Measurements from ENCODE around the gene CFAP157.

Gene CFAP157

GRCh38 chr9:127730262-127730661, 23.5 kb downstream of the CFAP157 start:
- no peak overlapping the region for H3K27ac ChIP-seq (ENCODE audit: low read depth, low read length)
- no peak overlapping the region for H3K4me3 ChIP-seq (ENCODE audit: insufficient read depth, low read length, poor library complexity, severe bottlenecking)
- H3F3A ChIP-seq (ENCODE audit: insufficient read depth) = peaks cover 3% of the 10 kb centered on the region; the same call in 1 of the 2 replicates
- no peaks in the 10 kb centered on the region for H3K9me3 ChIP-seq (ENCODE audit: insufficient read depth, low read length)
- no peaks in the 10 kb centered on the region for H3K36me3 ChIP-seq (ENCODE audit: low read length)
- H2AFZ ChIP-seq (ENCODE audit: low read depth, low read length, severe bottlenecking) = no peak overlapping the region
- no peaks in the 10 kb centered on the region for H3K79me2 ChIP-seq (ENCODE audit: insufficient read depth, low read length)
- TF ChIP-seq, protein P1, sequence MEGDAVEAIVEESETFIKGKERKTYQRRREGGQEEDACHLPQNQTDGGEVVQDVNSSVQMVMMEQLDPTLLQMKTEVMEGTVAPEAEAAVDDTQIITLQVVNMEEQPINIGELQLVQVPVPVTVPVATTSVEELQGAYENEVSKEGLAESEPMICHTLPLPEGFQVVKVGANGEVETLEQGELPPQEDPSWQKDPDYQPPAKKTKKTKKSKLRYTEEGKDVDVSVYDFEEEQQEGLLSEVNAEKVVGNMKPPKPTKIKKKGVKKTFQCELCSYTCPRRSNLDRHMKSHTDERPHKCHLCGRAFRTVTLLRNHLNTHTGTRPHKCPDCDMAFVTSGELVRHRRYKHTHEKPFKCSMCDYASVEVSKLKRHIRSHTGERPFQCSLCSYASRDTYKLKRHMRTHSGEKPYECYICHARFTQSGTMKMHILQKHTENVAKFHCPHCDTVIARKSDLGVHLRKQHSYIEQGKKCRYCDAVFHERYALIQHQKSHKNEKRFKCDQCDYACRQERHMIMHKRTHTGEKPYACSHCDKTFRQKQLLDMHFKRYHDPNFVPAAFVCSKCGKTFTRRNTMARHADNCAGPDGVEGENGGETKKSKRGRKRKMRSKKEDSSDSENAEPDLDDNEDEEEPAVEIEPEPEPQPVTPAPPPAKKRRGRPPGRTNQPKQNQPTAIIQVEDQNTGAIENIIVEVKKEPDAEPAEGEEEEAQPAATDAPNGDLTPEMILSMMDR (IDR thresholded peaks at IDR 0.05; ENCODE audit: insufficient read depth, low read length, poor library complexity, severe bottlenecking) = no peak
- TF ChIP-seq EZH2phosphoT487 (conservative IDR thresholded peaks at IDR 0.05; ENCODE audit: low read length) = no peak
- no peaks in the 10 kb centered on the region for H3K27me3 ChIP-seq (ENCODE audit: low read length)
- H3K4me2 ChIP-seq (ENCODE audit: low read depth, low read length, poor library complexity, severe bottlenecking) = no peak overlapping the region
- no peaks in the 10 kb centered on the region for H4K20me1 ChIP-seq (ENCODE audit: low read depth, low read length)
- no peak overlapping the region for H3K9ac ChIP-seq (ENCODE audit: low read length)
- no peaks in the 10 kb centered on the region for H3K9me2 ChIP-seq (replicated peaks; ENCODE audit: insufficient read depth, low read length)

GRCh38 chr9:127730799-127731410, 24.1 kb downstream of the CFAP157 start:
- no peaks in the 10 kb centered on the region for H3K79me2 ChIP-seq (ENCODE audit: insufficient read depth, low read length)
- H4K20me1 ChIP-seq (ENCODE audit: low read depth, low read length) = no peaks in the 10 kb centered on the region
- H3K9ac ChIP-seq (ENCODE audit: low read length) = no peak overlapping the region
- H3K9me2 ChIP-seq (replicated peaks; ENCODE audit: insufficient read depth, low read length) = no peaks in the 10 kb centered on the region
- H3K4me3 ChIP-seq (ENCODE audit: insufficient read depth, low read length, poor library complexity, severe bottlenecking) = no peak overlapping the region
- H3K27ac ChIP-seq (ENCODE audit: low read depth, low read length) = no peak overlapping the region
- H3K4me2 ChIP-seq (ENCODE audit: low read depth, low read length, poor library complexity, severe bottlenecking) = no peak overlapping the region
- H2AFZ ChIP-seq (ENCODE audit: low read depth, low read length, severe bottlenecking) = no peak overlapping the region
- H3K36me3 ChIP-seq (ENCODE audit: low read length) = no peaks in the 10 kb centered on the region
- no peaks in the 10 kb centered on the region for H3K9me3 ChIP-seq (ENCODE audit: insufficient read depth, low read length)
- no peaks in the 10 kb centered on the region for H3K27me3 ChIP-seq (ENCODE audit: low read length)
- H3F3A ChIP-seq (ENCODE audit: insufficient read depth) = peaks cover 3% of the 10 kb centered on the region; the same call in 1 of the 2 replicates
- TF ChIP-seq, protein P1 (IDR thresholded peaks at IDR 0.05; ENCODE audit: insufficient read depth, low read length, poor library complexity, severe bottlenecking) = no peak
- no peak for TF ChIP-seq EZH2phosphoT487 (conservative IDR thresholded peaks at IDR 0.05; ENCODE audit: low read length)

- H3K4me3 ChIP-seq (ENCODE audit: insufficient read depth, low read length, poor library complexity, severe bottlenecking) = no peak overlapping the region
- no peaks in the 10 kb centered on the region for H3K79me2 ChIP-seq (ENCODE audit: insufficient read depth, low read length)
- peaks cover 3% of the 10 kb centered on the region; the same call in 1 of the 2 replicates for H3F3A ChIP-seq (ENCODE audit: insufficient read depth)
- no peaks in the 10 kb centered on the region for H3K9me2 ChIP-seq (replicated peaks; ENCODE audit: insufficient read depth, low read length)
- H3K9me3 ChIP-seq (ENCODE audit: insufficient read depth, low read length) = no peaks in the 10 kb centered on the region
- H2AFZ ChIP-seq (ENCODE audit: low read depth, low read length, severe bottlenecking) = no peak overlapping the region
- no peak for TF ChIP-seq EZH2phosphoT487 (conservative IDR thresholded peaks at IDR 0.05; ENCODE audit: low read length)
- TF ChIP-seq, protein P1 (IDR thresholded peaks at IDR 0.05; ENCODE audit: insufficient read depth, low read length, poor library complexity, severe bottlenecking) = no peak
- H3K9ac ChIP-seq (ENCODE audit: low read length) = no peak overlapping the region
- H3K4me2 ChIP-seq (ENCODE audit: low read depth, low read length, poor library complexity, severe bottlenecking) = no peak overlapping the region
- H3K27me3 ChIP-seq (ENCODE audit: low read length) = no peaks in the 10 kb centered on the region
- no peak overlapping the region for H3K27ac ChIP-seq (ENCODE audit: low read depth, low read length)
- no peaks in the 10 kb centered on the region for H4K20me1 ChIP-seq (ENCODE audit: low read depth, low read length)
- no peaks in the 10 kb centered on the region for H3K36me3 ChIP-seq (ENCODE audit: low read length)
These were observed 25.1 kb downstream of the CFAP157 start for GRCh38 chr9:127731938-127732337.

Measured in SU-DHL-6 (cell line).